Measurements from ENCODE around the gene NHLRC3. TPM values are rescaled to one million over a fixed set of nuclear protein-coding genes. Genes with fewer than 3 reads are reported as not detected.

Gene NHLRC3
- total RNA-seq, 4 donors from 2014 or later: 11.6 to 25.5 (median 20.9) TPM

GRCh38 chr13:39091586-39091985, 53.3 kb downstream of the NHLRC3 start:
- Histone ChIP-seq H3K36me3 (no peaks in the 10 kb centered on the region), H3K27ac (no peak overlapping the region), H3K9me3 (no peaks in the 10 kb centered on the region), H3K27me3 (no peaks in the 10 kb centered on the region), H3K4me3 (no peak overlapping the region), H3K4me1 (no peaks in the 10 kb centered on the region)
- no peak for DNase-seq
- TF ChIP-seq POLR2A (IDR thresholded peaks at IDR 0.05) (no peak), CTCF (IDR thresholded peaks at IDR 0.05) (no peak)

- Histone ChIP-seq H3K27me3 (no peaks in the 10 kb centered on the region), H3K27ac (no peak overlapping the region), H3K4me3 (no peak overlapping the region), H3K9me3 (no peaks in the 10 kb centered on the region), H3K36me3 (no peaks in the 10 kb centered on the region), H3K4me1 (no peaks in the 10 kb centered on the region)
- no peak for TF ChIP-seq CTCF (IDR thresholded peaks at IDR 0.05)
- no peak for TF ChIP-seq POLR2A (IDR thresholded peaks at IDR 0.05)
- DNase-seq: no peak
These were observed 57.2 kb downstream of the NHLRC3 start for GRCh38 chr13:39095500-39095899.

- Histone ChIP-seq H3K9me3 (no peaks in the 10 kb centered on the region), H3K27ac (no peak overlapping the region), H3K4me1 (no peaks in the 10 kb centered on the region), H3K27me3 (no peaks in the 10 kb centered on the region), H3K4me3 (no peak overlapping the region), H3K36me3 (no peaks in the 10 kb centered on the region)
- TF ChIP-seq CTCF (IDR thresholded peaks at IDR 0.05) (no peak), POLR2A (IDR thresholded peaks at IDR 0.05) (no peak)
- DNase-seq: no peak
These were observed 61.0 kb downstream of the NHLRC3 start for GRCh38 chr13:39099231-39099630.

Other genes starting within 250 kb of the NHLRC3 start
- not detected for gene STOML3, start 47.6 kb upstream of the NHLRC3 start, total RNA-seq
- 10 to 100 TPM; 36.5 to 84.2 (median 43.0) TPM for gene PROSER1, start 367 bp upstream of the NHLRC3 start, total RNA-seq